HCT116 (cell line): ENCODE measurements around the gene HGFAC. TPM values are rescaled to one million over a fixed set of nuclear protein-coding genes. Genes with fewer than 3 reads are reported as not detected.

Experiments
- ATAC-seq: fragments of 200-7000 bp; cut with Tn5 transposase; 2 replicates; pipeline ENCODE4 v1.9.1; 2020; ENCODE audit warnings: mild to moderate bottlenecking, moderate library complexity
- BruUV-seq: library from RNA; stranded (reverse); fragments of 400-500 nt; replicated peaks from 2 replicates; lab custom pipeline; 2021; lab: Mats Ljungman, UMichigan
- CTCF ChIA-PET: fragments of 300-600 bp; sonication (Branson Sonifier 250); formaldehyde crosslinking; loops from one replicate; lab custom pipeline; 2021; ENCODE audit warnings: antibody characterized with exemption; lab: Charles Lee
- POLR2A ChIA-PET: fragments of 300-600, 350-600 bp; sonication (Branson Sonifier 250); formaldehyde crosslinking; loops from one replicate; lab custom pipeline; 2021; ENCODE audit warnings: antibody characterized with exemption; lab: Charles Lee
- RAD21 ChIA-PET, 2 experiments: fragments of 300-600 bp; sonication (Branson Sonifier 250); formaldehyde crosslinking; loops; one replicate each; lab custom pipeline; 2023; ENCODE audit warnings: low total read pairs in 2 of 2; ENCODE audit not compliant: uncharacterized antibody in 2 of 2, unreplicated experiment in 2 of 2, low non-redundant PET in 1 of 2; lab: Charles Lee
- DNase-seq: peaks from one replicate; pipeline ENCODE4 v3.0.0-alpha.2; 2010; ENCODE audit warnings: low read depth, low spot score
- H2AFZ ChIP-seq: fragments of 200-600 bp; shearing (Covaris generic), sonication (generic); 2 replicates; pipeline ENCODE4 v1.6.1; 2017; ENCODE audit warnings: low read depth, mixed run types, mixed read lengths, antibody characterized with exemption, low read length; ENCODE audit not compliant: poor library complexity, severe bottlenecking
- H3K27ac ChIP-seq: 2 replicates; pipeline ENCODE4 v1.5.1; 2012; ENCODE audit warnings: low read depth, low read length
- H3K27me3 ChIP-seq: fragments of 200-600 bp; sonication (generic); 2 replicates; pipeline ENCODE4 v1.6.1; 2016; ENCODE audit warnings: mixed run types, low read length, mixed read lengths; ENCODE audit not compliant: insufficient read depth
- H3K36me3 ChIP-seq, 2 experiments: fragments of 200-500 bp in 1 of 2; fragments of 200-600 bp in 1 of 2; sonication (Bioruptor generic) in 1 of 2; sonication (generic) in 1 of 2; 2 replicates each; pipeline versions ENCODE4 v1.5.1 to v1.6.1; 2014 to 2016; ENCODE audit warnings: low read length in 2 of 2, inconsistent platforms in 1 of 2, mixed read lengths in 1 of 2, mixed run types in 1 of 2; ENCODE audit not compliant: insufficient read depth in 2 of 2, control insufficient read depth in 1 of 2
- H3K4me1 ChIP-seq, 2 experiments: fragments of 200-600 bp in 1 of 2; sonication (generic) in 1 of 2; 2 replicates each; pipeline versions ENCODE4 v1.5.1 to v1.6.1; 2012 to 2017; ENCODE audit warnings: low read length in 2 of 2, inconsistent platforms in 1 of 2, mild to moderate bottlenecking in 1 of 2, mixed read lengths in 1 of 2, mixed run types in 1 of 2, moderate library complexity in 1 of 2; ENCODE audit not compliant: insufficient read depth in 2 of 2, control insufficient read depth in 1 of 2
- H3K4me2 ChIP-seq: fragments of 200-600 bp; sonication (generic); 2 replicates; pipeline ENCODE4 v1.6.1; 2017; ENCODE audit warnings: mixed run types, low read length, mixed read lengths
- H3K4me3 ChIP-seq, 2 experiments: fragments of 200-600 bp in 1 of 2; sonication (generic) in 1 of 2; replicated peaks in 1 of 2; 2 replicates each; pipeline ENCODE4 v1.5.1; 2011 to 2016; ENCODE audit warnings: low read length in 2 of 2, control low read depth in 1 of 2, low read depth in 1 of 2, mild to moderate bottlenecking in 1 of 2, mixed read lengths in 1 of 2, mixed run types in 1 of 2
- H3K79me2 ChIP-seq: fragments of 200-600 bp; sonication (generic); 2 replicates; pipeline ENCODE4 v1.6.1; 2017; ENCODE audit warnings: mild to moderate bottlenecking, mixed run types, low read length, moderate library complexity, mixed read lengths; ENCODE audit not compliant: insufficient read depth
- H3K9ac ChIP-seq: fragments of 200-600 bp; sonication (generic); 2 replicates; pipeline ENCODE4 v1.6.1; 2016; ENCODE audit warnings: low read length, mixed read lengths
- H3K9me2 ChIP-seq: fragments of 200-600 bp; sonication (generic), shearing (Covaris generic); 2 replicates; pipeline ENCODE4 v1.6.1; 2017; ENCODE audit warnings: mixed run types, mild to moderate bottlenecking, moderate library complexity; ENCODE audit not compliant: insufficient read depth
- H3K9me3 ChIP-seq, 2 experiments: fragments of 200-500 bp in 1 of 2; fragments of 200-600 bp in 1 of 2; sonication (Bioruptor generic) in 1 of 2; sonication (generic) in 1 of 2; 2 replicates each; pipeline ENCODE4 v1.6.1; 2014 to 2017; ENCODE audit warnings: low read length in 2 of 2, mixed read lengths in 2 of 2, inconsistent platforms in 1 of 2, low read depth in 1 of 2, mild to moderate bottlenecking in 1 of 2, mixed run types in 1 of 2, moderate library complexity in 1 of 2; ENCODE audit not compliant: control insufficient read depth in 1 of 2, insufficient read depth in 1 of 2
- H4K20me1 ChIP-seq: fragments of 200-600 bp; sonication (generic), shearing (Covaris generic); 2 replicates; pipeline ENCODE4 v1.6.1; 2017; ENCODE audit warnings: mixed run types, mild to moderate bottlenecking, moderate library complexity; ENCODE audit not compliant: insufficient read depth
- CBX3 ChIP-seq: IDR thresholded peaks from 2 replicates; pipeline ENCODE4 v1.6.1; 2012; ENCODE audit warnings: low read depth
- FOSL1 ChIP-seq: IDR thresholded peaks from 2 replicates; pipeline ENCODE4 v1.6.1; 2012; ENCODE audit warnings: low read depth
- RAD21 ChIP-seq: IDR thresholded peaks from 2 replicates; pipeline ENCODE4 v1.6.1; 2012; ENCODE audit warnings: low read depth, mild to moderate bottlenecking
- SIN3A ChIP-seq: IDR thresholded peaks from 2 replicates; pipeline ENCODE4 v1.6.1; 2012; ENCODE audit warnings: low read depth
- SP1 ChIP-seq: IDR thresholded peaks from 2 replicates; pipeline ENCODE4 v1.6.1; 2012; ENCODE audit warnings: low read depth
- TCF7L2 ChIP-seq: IDR thresholded peaks from 2 replicates; pipeline ENCODE4 v1.7.0; 2011; ENCODE audit warnings: borderline replicate concordance, inconsistent platforms; ENCODE audit not compliant: insufficient read depth, insufficient read length; ENCODE audit errors: extremely low read depth
- ZNF274 ChIP-seq: fragments of 200-500 bp; sonication (Bioruptor generic); IDR thresholded peaks from 2 replicates; pipeline ENCODE4 v1.6.1; 2014; ENCODE audit warnings: mild to moderate bottlenecking, low read depth, low read length, inconsistent platforms
- intact Hi-C: fragments of 100-400 bp; cut with micrococcal nuclease; formaldehyde crosslinking; loops from 2 replicates; pipeline ENCODE4 v1.10.0; 2022
- total RNA-seq: library from RNA; stranded (reverse); gene quantifications from one replicate; pipeline ENCODE4 v1.2.1, GENCODE V29; 2021; ENCODE audit not compliant: unreplicated experiment
- TF ChIP-seq, protein P1 (sequence below): IDR thresholded peaks from 2 replicates; pipeline ENCODE4 v1.6.1; 2012
- TF ChIP-seq, protein P2 (sequence below): IDR thresholded peaks from 2 replicates; pipeline ENCODE4 v1.6.1; 2012
- TF ChIP-seq, protein P3 (sequence below): IDR thresholded peaks from 2 replicates; pipeline ENCODE4 v1.6.1; 2011; ENCODE audit warnings: mild to moderate bottlenecking, low read length, moderate library complexity; ENCODE audit not compliant: insufficient replicate concordance; ENCODE audit errors: extremely low read depth
- TF ChIP-seq, protein P4 (sequence below), 3 experiments: fragments of 200-600 bp in 1 of 3; sonication (generic) in 1 of 3; IDR thresholded peaks in 2 of 3; conservative IDR thresholded peaks in 1 of 3; 2 replicates each; pipeline ENCODE4 v1.5.1; 2012 to 2017; ENCODE audit warnings: low read depth in 2 of 3, low read length in 2 of 3, antibody characterized with exemption in 1 of 3, borderline replicate concordance in 1 of 3, control low read depth in 1 of 3, mild to moderate bottlenecking in 1 of 3, mixed read lengths in 1 of 3, mixed run types in 1 of 3, moderate library complexity in 1 of 3; ENCODE audit not compliant: insufficient read depth in 1 of 3
- TF ChIP-seq, protein P5 (sequence below): IDR thresholded peaks from 2 replicates; pipeline ENCODE4 v1.6.1; 2012; ENCODE audit warnings: low read depth

Gene HGFAC
- total RNA-seq, 1 experiment from 2014 or later, result 1.1 TPM

DNA sequence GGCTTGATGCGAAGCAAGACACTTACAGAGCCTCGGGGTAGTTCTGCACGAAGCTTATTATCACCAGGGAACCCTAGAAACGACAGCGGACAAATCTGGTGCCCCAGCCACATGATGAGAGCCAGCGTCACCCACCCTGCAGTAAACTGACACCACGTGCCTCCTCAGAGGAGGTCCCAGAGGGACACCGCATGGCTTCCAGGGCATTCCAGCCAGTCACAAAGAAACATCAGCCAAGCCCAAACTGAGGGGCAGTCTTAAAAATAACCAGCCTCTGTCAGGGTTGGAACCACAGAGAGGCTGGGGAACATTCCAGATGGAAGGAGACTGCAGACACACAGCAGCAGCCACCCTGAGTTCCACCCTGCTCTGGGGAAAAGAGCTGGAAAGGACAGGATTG lies 36.6 kb upstream of the HGFAC start (continued):
- TF ChIP-seq, protein P1, sequence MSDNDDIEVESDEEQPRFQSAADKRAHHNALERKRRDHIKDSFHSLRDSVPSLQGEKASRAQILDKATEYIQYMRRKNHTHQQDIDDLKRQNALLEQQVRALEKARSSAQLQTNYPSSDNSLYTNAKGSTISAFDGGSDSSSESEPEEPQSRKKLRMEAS, result no peak
- TF ChIP-seq SIN3A, result no peak

DNA sequence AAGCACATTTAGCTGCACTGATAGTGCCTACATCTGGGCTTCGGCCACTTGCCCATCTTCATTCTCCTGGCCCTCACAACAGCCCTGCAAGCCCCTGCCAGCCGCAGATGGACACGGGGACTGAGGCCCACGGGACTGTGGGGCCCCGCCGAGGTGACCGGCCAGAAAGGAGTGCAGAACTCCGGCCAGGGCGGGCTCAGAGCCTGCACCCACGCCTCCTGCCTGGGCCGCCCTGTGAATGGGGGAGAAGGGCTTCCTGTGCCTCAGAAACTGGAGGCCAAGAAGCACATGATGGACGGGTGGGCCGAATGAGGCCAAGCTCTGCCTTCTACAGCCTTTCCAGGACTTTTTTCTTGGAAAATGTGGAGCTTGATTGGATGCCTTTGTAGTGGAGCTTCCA lies 35.7 kb upstream of the HGFAC start:
- H3K9ac ChIP-seq, result no peak overlapping the region
- POLR2A ChIA-PET, result interaction anchor here (1.0 kb wide), 1 partner anchor 12 kb away, joined by 3 read pairs; no protein-coding TSS in a partner anchor
- CTCF ChIA-PET, result no interaction called here
- intact Hi-C loops, result no loop called here
- H3K79me2 ChIP-seq, result no peaks in the 10 kb centered on the region
- ATAC-seq (no peak), DNase-seq (no peak)
- H2AFZ ChIP-seq, result no peak overlapping the region
- H3K9me3 ChIP-seq, result no peaks in the 10 kb centered on the region
- H3K4me2 ChIP-seq, result no peak overlapping the region
- H3K4me1 ChIP-seq, result no peaks in the 10 kb centered on the region
- no peaks in the 10 kb centered on the region for H4K20me1 ChIP-seq
- no peaks in the 10 kb centered on the region for H3K36me3 ChIP-seq
- BruUV-seq, result no TSS peak
- RAD21 ChIA-PET, result no interaction called here
- no peak overlapping the region for H3K4me3 ChIP-seq
- no peaks in the 10 kb centered on the region for H3K9me2 ChIP-seq
- H3K27me3 ChIP-seq, result no peaks in the 10 kb centered on the region
- no peak overlapping the region for H3K27ac ChIP-seq
- TF ChIP-seq SP1, result no peak
- TF ChIP-seq CBX3, result no peak
- no peak for TF ChIP-seq FOSL1
- TF ChIP-seq, protein P2, sequence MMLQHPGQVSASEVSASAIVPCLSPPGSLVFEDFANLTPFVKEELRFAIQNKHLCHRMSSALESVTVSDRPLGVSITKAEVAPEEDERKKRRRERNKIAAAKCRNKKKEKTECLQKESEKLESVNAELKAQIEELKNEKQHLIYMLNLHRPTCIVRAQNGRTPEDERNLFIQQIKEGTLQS, result no peak
- TF ChIP-seq, protein P3, sequence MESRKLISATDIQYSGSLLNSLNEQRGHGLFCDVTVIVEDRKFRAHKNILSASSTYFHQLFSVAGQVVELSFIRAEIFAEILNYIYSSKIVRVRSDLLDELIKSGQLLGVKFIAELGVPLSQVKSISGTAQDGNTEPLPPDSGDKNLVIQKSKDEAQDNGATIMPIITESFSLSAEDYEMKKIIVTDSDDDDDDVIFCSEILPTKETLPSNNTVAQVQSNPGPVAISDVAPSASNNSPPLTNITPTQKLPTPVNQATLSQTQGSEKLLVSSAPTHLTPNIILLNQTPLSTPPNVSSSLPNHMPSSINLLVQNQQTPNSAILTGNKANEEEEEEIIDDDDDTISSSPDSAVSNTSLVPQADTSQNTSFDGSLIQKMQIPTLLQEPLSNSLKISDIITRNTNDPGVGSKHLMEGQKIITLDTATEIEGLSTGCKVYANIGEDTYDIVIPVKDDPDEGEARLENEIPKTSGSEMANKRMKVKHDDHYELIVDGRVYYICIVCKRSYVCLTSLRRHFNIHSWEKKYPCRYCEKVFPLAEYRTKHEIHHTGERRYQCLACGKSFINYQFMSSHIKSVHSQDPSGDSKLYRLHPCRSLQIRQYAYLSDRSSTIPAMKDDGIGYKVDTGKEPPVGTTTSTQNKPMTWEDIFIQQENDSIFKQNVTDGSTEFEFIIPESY, result no peak
- TF ChIP-seq ZNF274, result no peak
- TF ChIP-seq, protein P4, sequence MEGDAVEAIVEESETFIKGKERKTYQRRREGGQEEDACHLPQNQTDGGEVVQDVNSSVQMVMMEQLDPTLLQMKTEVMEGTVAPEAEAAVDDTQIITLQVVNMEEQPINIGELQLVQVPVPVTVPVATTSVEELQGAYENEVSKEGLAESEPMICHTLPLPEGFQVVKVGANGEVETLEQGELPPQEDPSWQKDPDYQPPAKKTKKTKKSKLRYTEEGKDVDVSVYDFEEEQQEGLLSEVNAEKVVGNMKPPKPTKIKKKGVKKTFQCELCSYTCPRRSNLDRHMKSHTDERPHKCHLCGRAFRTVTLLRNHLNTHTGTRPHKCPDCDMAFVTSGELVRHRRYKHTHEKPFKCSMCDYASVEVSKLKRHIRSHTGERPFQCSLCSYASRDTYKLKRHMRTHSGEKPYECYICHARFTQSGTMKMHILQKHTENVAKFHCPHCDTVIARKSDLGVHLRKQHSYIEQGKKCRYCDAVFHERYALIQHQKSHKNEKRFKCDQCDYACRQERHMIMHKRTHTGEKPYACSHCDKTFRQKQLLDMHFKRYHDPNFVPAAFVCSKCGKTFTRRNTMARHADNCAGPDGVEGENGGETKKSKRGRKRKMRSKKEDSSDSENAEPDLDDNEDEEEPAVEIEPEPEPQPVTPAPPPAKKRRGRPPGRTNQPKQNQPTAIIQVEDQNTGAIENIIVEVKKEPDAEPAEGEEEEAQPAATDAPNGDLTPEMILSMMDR (IDR thresholded peaks at IDR 0.05 in 2 of 3, conservative IDR thresholded peaks at IDR 0.05 in 1 of 3; ENCODE audit: borderline replicate concordance in 1 of 3, insufficient read depth in 1 of 3, low read depth in 2 of 3, low read length in 2 of 3), result no peak
- no peak for TF ChIP-seq RAD21
- TF ChIP-seq TCF7L2, result no peak
- TF ChIP-seq, protein P1, result no peak
- TF ChIP-seq, protein P5, sequence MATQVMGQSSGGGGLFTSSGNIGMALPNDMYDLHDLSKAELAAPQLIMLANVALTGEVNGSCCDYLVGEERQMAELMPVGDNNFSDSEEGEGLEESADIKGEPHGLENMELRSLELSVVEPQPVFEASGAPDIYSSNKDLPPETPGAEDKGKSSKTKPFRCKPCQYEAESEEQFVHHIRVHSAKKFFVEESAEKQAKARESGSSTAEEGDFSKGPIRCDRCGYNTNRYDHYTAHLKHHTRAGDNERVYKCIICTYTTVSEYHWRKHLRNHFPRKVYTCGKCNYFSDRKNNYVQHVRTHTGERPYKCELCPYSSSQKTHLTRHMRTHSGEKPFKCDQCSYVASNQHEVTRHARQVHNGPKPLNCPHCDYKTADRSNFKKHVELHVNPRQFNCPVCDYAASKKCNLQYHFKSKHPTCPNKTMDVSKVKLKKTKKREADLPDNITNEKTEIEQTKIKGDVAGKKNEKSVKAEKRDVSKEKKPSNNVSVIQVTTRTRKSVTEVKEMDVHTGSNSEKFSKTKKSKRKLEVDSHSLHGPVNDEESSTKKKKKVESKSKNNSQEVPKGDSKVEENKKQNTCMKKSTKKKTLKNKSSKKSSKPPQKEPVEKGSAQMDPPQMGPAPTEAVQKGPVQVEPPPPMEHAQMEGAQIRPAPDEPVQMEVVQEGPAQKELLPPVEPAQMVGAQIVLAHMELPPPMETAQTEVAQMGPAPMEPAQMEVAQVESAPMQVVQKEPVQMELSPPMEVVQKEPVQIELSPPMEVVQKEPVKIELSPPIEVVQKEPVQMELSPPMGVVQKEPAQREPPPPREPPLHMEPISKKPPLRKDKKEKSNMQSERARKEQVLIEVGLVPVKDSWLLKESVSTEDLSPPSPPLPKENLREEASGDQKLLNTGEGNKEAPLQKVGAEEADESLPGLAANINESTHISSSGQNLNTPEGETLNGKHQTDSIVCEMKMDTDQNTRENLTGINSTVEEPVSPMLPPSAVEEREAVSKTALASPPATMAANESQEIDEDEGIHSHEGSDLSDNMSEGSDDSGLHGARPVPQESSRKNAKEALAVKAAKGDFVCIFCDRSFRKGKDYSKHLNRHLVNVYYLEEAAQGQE, result no peak
- TF ChIP-seq, all 23 proteins: peak for 0
